ENCODE measurements around the gene GRB7.

DNA sequence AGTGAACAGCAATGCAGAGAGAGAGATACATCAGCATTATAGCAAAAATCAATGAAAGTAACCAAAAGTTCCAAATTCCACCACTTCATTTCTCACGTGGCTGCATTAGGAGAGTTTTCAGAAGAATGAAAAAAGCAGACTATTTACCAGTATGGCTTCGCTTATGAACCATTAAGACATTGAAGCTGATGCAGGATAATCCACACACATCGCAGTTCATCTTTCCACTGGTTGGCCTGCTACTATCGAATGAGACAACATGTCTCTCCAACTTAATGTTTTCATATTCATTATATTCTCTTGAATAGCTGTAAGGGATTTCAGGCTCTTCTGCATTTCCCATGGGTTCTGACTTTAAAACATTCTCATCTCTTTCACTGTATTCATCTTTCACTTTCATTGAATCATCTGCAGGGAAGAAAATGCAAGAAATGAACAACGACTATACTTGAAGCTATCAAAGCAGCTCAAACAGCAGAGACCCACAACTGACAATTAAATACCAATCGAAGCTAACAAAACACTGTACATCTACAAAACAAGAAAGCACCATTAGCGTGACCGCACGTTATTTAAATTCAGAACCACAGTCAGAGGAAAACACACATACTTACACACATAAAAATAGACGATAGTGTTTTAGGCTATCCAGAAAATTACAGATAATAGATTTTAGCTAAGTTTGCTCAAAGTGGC is 54.9 kb downstream of the GRB7 start:
- TF ChIP-seq, protein P1, sequence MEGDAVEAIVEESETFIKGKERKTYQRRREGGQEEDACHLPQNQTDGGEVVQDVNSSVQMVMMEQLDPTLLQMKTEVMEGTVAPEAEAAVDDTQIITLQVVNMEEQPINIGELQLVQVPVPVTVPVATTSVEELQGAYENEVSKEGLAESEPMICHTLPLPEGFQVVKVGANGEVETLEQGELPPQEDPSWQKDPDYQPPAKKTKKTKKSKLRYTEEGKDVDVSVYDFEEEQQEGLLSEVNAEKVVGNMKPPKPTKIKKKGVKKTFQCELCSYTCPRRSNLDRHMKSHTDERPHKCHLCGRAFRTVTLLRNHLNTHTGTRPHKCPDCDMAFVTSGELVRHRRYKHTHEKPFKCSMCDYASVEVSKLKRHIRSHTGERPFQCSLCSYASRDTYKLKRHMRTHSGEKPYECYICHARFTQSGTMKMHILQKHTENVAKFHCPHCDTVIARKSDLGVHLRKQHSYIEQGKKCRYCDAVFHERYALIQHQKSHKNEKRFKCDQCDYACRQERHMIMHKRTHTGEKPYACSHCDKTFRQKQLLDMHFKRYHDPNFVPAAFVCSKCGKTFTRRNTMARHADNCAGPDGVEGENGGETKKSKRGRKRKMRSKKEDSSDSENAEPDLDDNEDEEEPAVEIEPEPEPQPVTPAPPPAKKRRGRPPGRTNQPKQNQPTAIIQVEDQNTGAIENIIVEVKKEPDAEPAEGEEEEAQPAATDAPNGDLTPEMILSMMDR (IDR thresholded peaks at IDR 0.05; ENCODE audit: extremely low read depth in 1 of 2, insufficient read depth in 1 of 2, low read depth in 1 of 2, low read length in 2 of 2) = no peak
- TF ChIP-seq POLR2A (IDR thresholded peaks at IDR 0.05; ENCODE audit: low read depth, low read length) = no peak
- TF ChIP-seq, protein P2, sequence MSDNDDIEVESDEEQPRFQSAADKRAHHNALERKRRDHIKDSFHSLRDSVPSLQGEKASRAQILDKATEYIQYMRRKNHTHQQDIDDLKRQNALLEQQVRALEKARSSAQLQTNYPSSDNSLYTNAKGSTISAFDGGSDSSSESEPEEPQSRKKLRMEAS (IDR thresholded peaks at IDR 0.05; ENCODE audit: insufficient read depth, insufficient read length) = no peak

All from endothelial cell of umbilical vein (primary cell).